ENCODE data around the gene DIPK1C.

GRCh38 chr18:74418023-74418422, 39.1 kb downstream of the DIPK1C start:
- no peak for TF ChIP-seq CTCF (conservative IDR thresholded peaks at IDR 0.05; ENCODE audit: low read depth in 2 of 2)
- TF ChIP-seq JUNB (IDR thresholded peaks at IDR 0.05; ENCODE audit: unreplicated experiment): no peak
- TF ChIP-seq POLR2AphosphoS5 (IDR thresholded peaks at IDR 0.05; ENCODE audit: low read depth): no peak
- no peak for TF ChIP-seq REST (IDR thresholded peaks at IDR 0.05; ENCODE audit: unreplicated experiment)
- TF ChIP-seq CREB1 (CRISPR knock-in tag; IDR thresholded peaks at IDR 0.05; ENCODE audit: low read depth): no peak
- no peak for TF ChIP-seq EZH2 (IDR thresholded peaks at IDR 0.05; ENCODE audit: low read depth, unreplicated experiment)
